Fibroblast of the aortic adventitia (primary cell): Measurements from ENCODE around the gene WDFY1. TPM values are rescaled to one million over a fixed set of nuclear protein-coding genes. Genes with fewer than 3 reads are reported as not detected.

ENCODE experiments used
- DNase-seq: peaks from one replicate; pipeline ENCODE4 v3.0.0-alpha.2; 2010; ENCODE audit warnings: low read depth
- H3K4me3 ChIP-seq: 2 replicates; pipeline ENCODE4 v1.5.1; 2011; ENCODE audit warnings: low read depth, mild to moderate bottlenecking, control low read depth, low read length, moderate library complexity
- CTCF ChIP-seq: IDR thresholded peaks from 2 replicates; pipeline ENCODE4 v1.5.1; 2011; ENCODE audit warnings: mild to moderate bottlenecking, low read length, control low read depth, inconsistent platforms; ENCODE audit not compliant: insufficient read depth
- total RNA-seq: library from RNA; depleted of rRNA; stranded (reverse); fragments of >200 nt; gene quantifications from 2 replicates; pipeline ENCODE4 v1.2.3, GENCODE V29; 2012; ENCODE audit warnings: low replicate concordance

WDFY1 gene
- total RNA-seq, 1 donor: 95.4 TPM

- H3K4me3 ChIP-seq: no peak overlapping the region
- TF ChIP-seq CTCF: no peak
- DNase-seq: no peak
Measured at GRCh38 chr2:223859070-223859469, 86.1 kb downstream of the WDFY1 start.

- no peak overlapping the region for H3K4me3 ChIP-seq
- DNase-seq: no peak
- TF ChIP-seq CTCF: no peak
Measured at GRCh38 chr2:223856584-223856983, 88.6 kb downstream of the WDFY1 start.

- DNase-seq: peak; percentile 68
- TF ChIP-seq CTCF: no peak
Measured at GRCh38 chr2:223856021-223856420, 89.1 kb downstream of the WDFY1 start.

GRCh38 chr2:223855426-223855825 is 89.7 kb downstream of the WDFY1 start:
- DNase-seq: peak; percentile 41
- no peak for TF ChIP-seq CTCF
- no peak overlapping the region for H3K4me3 ChIP-seq

More at GRCh38 chr2:223856021-223856420, 89.1 kb downstream of the WDFY1 start:
- no peak overlapping the region for H3K4me3 ChIP-seq

- no peak overlapping the region for H3K4me3 ChIP-seq
- no peak for DNase-seq
- no peak for TF ChIP-seq CTCF
Measured at GRCh38 chr2:223854741-223855140, 90.4 kb downstream of the WDFY1 start.

- H3K4me3 ChIP-seq: no peak overlapping the region
- no peak for TF ChIP-seq CTCF
- DNase-seq: no peak
Measured at GRCh38 chr2:223853425-223853837, 91.7 kb downstream of the WDFY1 start.

GRCh38 chr2:223852281-223852795 is 92.8 kb downstream of the WDFY1 start:
- DNase-seq: no peak
- TF ChIP-seq CTCF: no peak
- H3K4me3 ChIP-seq: no peak overlapping the region
